ENCODE measurements around the gene CAMK2A. TPM values are rescaled to one million over a fixed set of nuclear protein-coding genes. Genes with fewer than 3 reads are reported as not detected.

Gene CAMK2A
- total RNA-seq, 1 experiment from 2014 or later: 0.13 TPM

- POLR2A ChIA-PET (ENCODE audit: unreplicated experiment): no interaction called here
- Histone ChIP-seq H3K36me3 (ENCODE audit: low read depth) (no peaks in the 10 kb centered on the region), H3K27ac (no peak overlapping the region), H3K79me2 (ENCODE audit: low read depth) (no peaks in the 10 kb centered on the region), H3K9me3 (ENCODE audit: insufficient read depth, low read depth) (no peaks in the 10 kb centered on the region), H3K27me3 (ENCODE audit: insufficient read depth, low read depth) (no peaks in the 10 kb centered on the region; the same call in 1 of the 2 replicates), H3K4me2 (no peak overlapping the region), H3K4me1 (replicated peaks; ENCODE audit: insufficient read depth) (no peaks in the 10 kb centered on the region), H3K4me3 (no peak overlapping the region), H3F3A (ENCODE audit: insufficient read depth, low read depth) (no peaks in the 10 kb centered on the region), H3K9me2 (ENCODE audit: insufficient read depth) (no peaks in the 10 kb centered on the region), H4K20me1 (ENCODE audit: insufficient read depth) (no peaks in the 10 kb centered on the region), H2AFZ (no peak overlapping the region)
- no TSS peak for BruUV-seq (replicated peaks)
- intact Hi-C loops (cut with micrococcal nuclease; ENCODE audit: unreplicated experiment): no loop called here
- TF ChIP-seq CTCF (conservative IDR thresholded peaks at IDR 0.05): no peak
- no peak for TF ChIP-seq EZH2 (IDR thresholded peaks at IDR 0.05; ENCODE audit: low read depth)
- CTCF ChIA-PET: no interaction called here
- no peak for DNase-seq
These were observed 35.2 kb downstream of the CAMK2A start for GRCh38 chr5:150254363-150254762.

GRCh38 chr5:150253416-150254208 lies 36.0 kb downstream of the CAMK2A start:
- Histone ChIP-seq H3K9me2 (ENCODE audit: insufficient read depth) (no peaks in the 10 kb centered on the region), H2AFZ (no peak overlapping the region), H3K36me3 (ENCODE audit: low read depth) (no peaks in the 10 kb centered on the region), H3K4me1 (replicated peaks; ENCODE audit: insufficient read depth) (no peaks in the 10 kb centered on the region), H3F3A (ENCODE audit: insufficient read depth, low read depth) (no peaks in the 10 kb centered on the region), H3K27me3 (ENCODE audit: insufficient read depth, low read depth) (no peaks in the 10 kb centered on the region; the same call in 1 of the 2 replicates), H3K27ac (no peak overlapping the region), H4K20me1 (ENCODE audit: insufficient read depth) (no peaks in the 10 kb centered on the region), H3K79me2 (ENCODE audit: low read depth) (no peaks in the 10 kb centered on the region), H3K4me3 (no peak overlapping the region), H3K4me2 (no peak overlapping the region), H3K9me3 (ENCODE audit: insufficient read depth, low read depth) (no peaks in the 10 kb centered on the region)
- BruUV-seq (replicated peaks): no TSS peak
- ChIA-PET CTCF (no interaction called here), POLR2A (ENCODE audit: unreplicated experiment) (no interaction called here)
- no peak for TF ChIP-seq CTCF (conservative IDR thresholded peaks at IDR 0.05)
- no peak for TF ChIP-seq EZH2 (IDR thresholded peaks at IDR 0.05; ENCODE audit: low read depth)
- intact Hi-C loops (cut with micrococcal nuclease; ENCODE audit: unreplicated experiment): no loop called here
- no peak for DNase-seq

GRCh38 chr5:150252489-150252888 lies 37.1 kb downstream of the CAMK2A start:
- TF ChIP-seq CTCF (conservative IDR thresholded peaks at IDR 0.05): no peak
- no peak for TF ChIP-seq EZH2 (IDR thresholded peaks at IDR 0.05; ENCODE audit: low read depth)
- Histone ChIP-seq H3K27me3 (ENCODE audit: insufficient read depth, low read depth) (no peaks in the 10 kb centered on the region; the same call in 1 of the 2 replicates), H3K4me3 (no peak overlapping the region), H3K27ac (no peak overlapping the region), H4K20me1 (ENCODE audit: insufficient read depth) (no peaks in the 10 kb centered on the region), H3K9me3 (ENCODE audit: insufficient read depth, low read depth) (no peaks in the 10 kb centered on the region), H3K9me2 (ENCODE audit: insufficient read depth) (no peaks in the 10 kb centered on the region), H3F3A (ENCODE audit: insufficient read depth, low read depth) (no peaks in the 10 kb centered on the region), H2AFZ (no peak overlapping the region), H3K4me2 (no peak overlapping the region), H3K4me1 (replicated peaks; ENCODE audit: insufficient read depth) (no peaks in the 10 kb centered on the region), H3K36me3 (ENCODE audit: low read depth) (no peaks in the 10 kb centered on the region), H3K79me2 (ENCODE audit: low read depth) (no peaks in the 10 kb centered on the region)
- CTCF ChIA-PET: no interaction called here
- POLR2A ChIA-PET (ENCODE audit: unreplicated experiment): no interaction called here
- no peak for DNase-seq
- BruUV-seq (replicated peaks): no TSS peak
- intact Hi-C loops (cut with micrococcal nuclease; ENCODE audit: unreplicated experiment): no loop called here
